ENCODE data around the gene NCOR1.

DNA sequence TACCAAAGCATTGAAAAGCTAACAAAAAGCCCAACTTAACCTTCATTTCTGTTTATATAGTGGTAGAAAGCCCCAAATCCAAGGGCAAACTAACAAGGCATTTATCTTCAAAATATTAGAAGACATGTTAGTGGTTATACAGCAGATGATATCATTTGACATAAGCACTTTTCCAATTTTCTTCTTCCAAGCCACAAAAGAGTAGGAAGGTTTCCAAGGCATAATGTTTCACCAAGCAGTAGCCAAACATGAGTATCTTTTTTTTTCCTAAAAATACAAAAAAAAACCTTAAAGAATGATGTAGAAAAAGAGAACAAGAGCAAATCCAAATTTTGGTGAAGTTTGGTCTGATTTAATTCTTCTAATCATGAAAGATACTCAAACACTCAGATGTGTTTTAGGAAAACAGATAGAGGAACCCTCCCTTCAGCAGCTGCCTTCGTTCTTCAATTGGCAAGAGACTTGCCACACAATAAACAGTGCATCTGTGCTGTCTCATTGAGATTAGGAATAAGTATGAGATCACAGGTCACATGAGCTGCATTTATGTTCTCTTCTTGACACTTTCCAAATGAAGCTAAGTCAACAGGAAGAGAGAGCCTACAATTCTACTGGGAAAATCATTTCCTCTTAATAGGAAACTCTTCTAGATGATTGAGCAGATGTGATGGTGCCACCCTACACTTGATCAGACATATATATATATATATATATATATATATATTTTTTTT is 109.0 kb downstream of the NCOR1 start:
- no peak for TF ChIP-seq CTCF (conservative IDR thresholded peaks at IDR 0.05; ENCODE audit: low read depth, low read length)
- no peak for TF ChIP-seq EZH2 (IDR thresholded peaks at IDR 0.05; ENCODE audit: low read length, unreplicated experiment)

Measured in PC-3 (cell line).